Epithelial cell of proximal tubule (primary cell): ENCODE results near the gene TYMS. TPM values are rescaled to one million over a fixed set of nuclear protein-coding genes. Genes with fewer than 3 reads are reported as not detected.
A peak's percentile ranks its signal among the peaks of the same experiment; 100 is the strongest.

ENCODE experiments used
- DNase-seq: peaks from one replicate; pipeline ENCODE4 v3.0.0-alpha.2; 2011; ENCODE audit warnings: low read depth
- H3K4me3 ChIP-seq: 2 replicates; pipeline ENCODE4 v1.5.1; 2011; ENCODE audit warnings: low read depth, mild to moderate bottlenecking, low read length
- CTCF ChIP-seq: conservative IDR thresholded peaks from 2 replicates; pipeline ENCODE4 v1.5.1; 2012; ENCODE audit warnings: low read depth, mild to moderate bottlenecking, low read length
- total RNA-seq: library from RNA; depleted of rRNA; stranded (reverse); fragments of >200 nt; gene quantifications from 2 replicates; pipeline ENCODE4 v1.2.3, GENCODE V29; 2015

TYMS gene
- total RNA-seq, 1 donor from 2014 or later = 65.6 TPM

- no peak for TF ChIP-seq CTCF
- H3K4me3 ChIP-seq = peak overlapping the region; percentile 2
- DNase-seq = peak; percentile 55
These were observed 45.9 kb downstream of the TYMS start for GRCh38 chr18:703213-703967.

DNA sequence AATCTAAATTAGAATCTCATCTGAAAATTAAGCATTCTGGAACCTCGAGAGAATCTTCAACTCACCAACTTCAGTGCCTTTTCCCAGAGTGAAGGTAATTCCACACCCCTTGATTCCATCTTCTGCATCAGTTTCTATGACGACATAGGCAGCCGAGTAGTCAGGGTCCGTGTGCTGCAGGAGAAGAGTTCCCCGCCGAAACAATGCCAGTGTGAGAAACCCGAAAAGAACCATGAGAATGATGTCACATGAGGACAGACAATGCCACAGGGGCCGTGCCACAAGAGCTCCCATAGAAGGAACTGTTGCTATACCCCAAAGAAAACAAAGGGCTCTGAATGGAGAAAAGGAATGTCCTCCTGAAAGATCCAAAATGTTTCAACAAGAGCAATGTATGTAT lies 49.0 kb downstream of the TYMS start:
- H3K4me3 ChIP-seq = no peak overlapping the region
- no peak for DNase-seq
- TF ChIP-seq CTCF = no peak

DNA sequence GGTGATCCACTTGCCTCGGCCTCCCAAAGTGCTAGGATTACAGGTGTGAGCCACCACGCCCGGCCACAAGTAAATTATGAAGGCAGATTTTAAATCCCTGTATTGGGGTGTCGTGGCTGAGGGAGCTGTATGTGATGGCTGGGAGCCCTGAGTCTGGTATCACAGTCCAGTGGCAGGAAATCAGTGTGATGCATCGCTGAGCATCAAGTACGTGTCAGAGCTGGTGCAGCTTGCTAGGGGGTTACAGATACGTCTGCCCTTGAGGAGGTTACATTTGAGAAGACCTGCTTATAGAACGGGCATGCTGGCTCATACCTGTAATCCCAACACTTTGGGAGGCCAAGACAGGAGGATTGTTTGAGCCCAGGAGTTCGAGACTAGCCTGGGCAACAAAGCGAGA lies 50.6 kb downstream of the TYMS start:
- no peak for TF ChIP-seq CTCF
- DNase-seq = no peak
- no peak overlapping the region for H3K4me3 ChIP-seq

GRCh38 chr18:709771-710170 lies 52.3 kb downstream of the TYMS start:
- TF ChIP-seq CTCF = no peak
- DNase-seq = no peak
- no peak overlapping the region for H3K4me3 ChIP-seq

DNA sequence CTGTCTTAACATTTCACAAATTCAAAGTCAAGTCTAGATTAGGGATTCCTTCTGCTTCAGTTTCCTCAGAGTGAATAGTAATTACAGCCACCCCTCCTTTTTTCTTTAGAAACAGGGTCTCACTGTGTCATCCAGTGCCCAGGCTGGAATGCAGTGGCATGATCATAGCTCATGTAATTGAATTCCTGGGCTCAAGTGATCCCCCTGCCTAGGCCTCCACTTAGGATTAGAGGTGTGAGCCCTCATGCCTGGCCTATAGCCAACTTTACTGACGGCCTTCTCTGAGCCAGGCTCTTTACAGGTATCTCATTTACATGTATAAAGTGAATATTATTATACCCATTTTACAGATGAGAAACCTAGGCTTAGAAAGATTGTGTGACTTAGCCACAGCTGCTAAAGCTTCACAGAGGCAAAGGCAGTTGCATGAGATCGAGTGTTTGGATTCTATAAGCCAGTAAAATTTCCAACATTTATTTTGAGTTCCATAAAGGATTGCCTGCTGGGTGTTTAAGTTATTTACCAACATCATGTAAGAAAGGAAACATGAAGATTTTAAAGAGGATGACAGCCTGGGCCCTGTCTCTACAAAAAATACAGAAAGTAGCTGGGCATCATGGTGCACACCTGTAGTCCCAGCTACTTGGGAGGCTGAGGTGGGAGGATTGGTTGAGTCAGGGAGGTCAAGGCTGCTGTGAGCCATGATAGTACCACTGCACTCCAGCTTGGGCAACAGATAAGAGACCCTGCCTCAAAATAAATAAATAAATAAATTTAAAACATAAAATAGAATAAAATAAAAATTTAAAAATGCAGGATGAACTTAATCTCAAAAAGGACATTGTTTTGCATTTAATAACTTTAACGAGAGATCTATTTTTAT lies 53.2 kb downstream of the TYMS start:
- no peak for TF ChIP-seq CTCF
- no peak for DNase-seq
- H3K4me3 ChIP-seq = peak overlapping the region; percentile 95

- H3K4me3 ChIP-seq = peak overlapping the region; percentile 95
- TF ChIP-seq CTCF = no peak
- no peak for DNase-seq
These were observed 53.8 kb downstream of the TYMS start for GRCh38 chr18:711310-711656.
